Measurements from ENCODE around the gene GHRL.
"Not testable (repeated sequence)": the region's sequence is repeated elsewhere in the genome, so short reads cannot be mapped to it uniquely, and the experiment has no call there.

The GHRL gene

GRCh38 chr3:10280177-10280529 lies 12.6 kb downstream of the GHRL start:
- no peak for DNase-seq (ENCODE audit: low read depth, low spot score)
- no peak for TF ChIP-seq YY1 (IDR thresholded peaks at IDR 0.05; ENCODE audit: insufficient read depth, insufficient read length)
- TF ChIP-seq ZNF274 (IDR thresholded peaks at IDR 0.05; ENCODE audit: low read depth, low read length): no peak
- no peak for TF ChIP-seq SUZ12 (IDR thresholded peaks at IDR 0.05; ENCODE audit: extremely low read depth, insufficient read depth, insufficient read length)
- H3K27me3 ChIP-seq (ENCODE audit: insufficient read depth, insufficient read length): no peaks in the 10 kb centered on the region
- H3K9me3 ChIP-seq (ENCODE audit: insufficient read depth, low read length): no peaks in the 10 kb centered on the region
- no peak overlapping the region for H3K9ac ChIP-seq (ENCODE audit: insufficient read length, low read depth)
- H3K4me3 ChIP-seq (ENCODE audit: insufficient read length, low read depth): no peak overlapping the region
- H3K4me1 ChIP-seq (ENCODE audit: insufficient read depth, insufficient read length): peaks cover 8% of the 10 kb centered on the region
- peaks cover 71% of the 10 kb centered on the region for H3K36me3 ChIP-seq (ENCODE audit: insufficient read depth, insufficient read length, low read length)

DNA sequence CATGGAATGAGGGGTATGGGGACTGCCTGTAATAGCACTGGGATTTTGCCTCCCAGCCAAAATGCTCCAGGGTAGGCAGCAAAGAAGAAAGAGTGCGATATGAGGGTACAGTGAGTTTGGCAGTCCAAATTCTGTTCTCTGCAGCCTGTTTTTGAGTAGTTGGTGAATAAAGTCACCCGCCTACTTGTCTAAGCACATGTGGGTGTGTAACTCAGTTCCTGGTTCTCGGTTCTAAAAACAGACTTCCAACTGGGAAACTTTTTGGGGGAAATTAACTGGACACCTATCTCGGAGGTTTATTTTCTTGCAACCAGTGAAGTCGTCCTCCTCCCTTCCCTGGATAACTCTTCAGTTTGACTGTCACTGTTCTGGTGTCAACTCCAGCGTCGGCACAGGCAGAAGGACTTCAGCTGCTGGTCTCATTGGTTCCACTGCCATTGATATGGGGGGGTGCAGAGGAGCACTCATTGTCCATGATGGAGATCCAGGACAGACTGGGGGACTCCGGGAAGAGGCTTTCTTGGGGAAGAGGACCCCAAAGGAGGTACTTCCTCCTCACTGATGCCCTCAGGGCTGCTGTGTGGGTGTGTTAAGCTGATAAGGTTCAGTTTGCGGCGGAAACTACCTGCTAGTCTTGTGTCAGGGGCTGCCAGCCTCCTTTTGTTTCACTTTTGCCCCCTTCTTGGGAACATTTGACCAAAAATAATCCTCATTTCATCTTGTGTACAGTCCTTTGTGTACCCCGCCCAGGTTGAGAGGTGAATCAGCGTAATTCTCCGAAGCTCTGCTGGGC lies 13.2 kb downstream of the GHRL start:
- Histone ChIP-seq H3K36me3 (ENCODE audit: insufficient read depth, insufficient read length, low read length) (peaks cover 73% of the 10 kb centered on the region), H3K27me3 (ENCODE audit: insufficient read depth, insufficient read length) (no peaks in the 10 kb centered on the region), H3K4me3 (ENCODE audit: insufficient read length, low read depth) (no peak overlapping the region), H3K4me1 (ENCODE audit: insufficient read depth, insufficient read length) (peaks cover 3% of the 10 kb centered on the region), H3K9me3 (ENCODE audit: insufficient read depth, low read length) (no peaks in the 10 kb centered on the region), H3K9ac (ENCODE audit: insufficient read length, low read depth) (no peak overlapping the region)
- no peak for DNase-seq (ENCODE audit: low read depth, low spot score)
- TF ChIP-seq ZNF274 (IDR thresholded peaks at IDR 0.05; ENCODE audit: low read depth, low read length) (no peak), YY1 (IDR thresholded peaks at IDR 0.05; ENCODE audit: insufficient read depth, insufficient read length) (no peak), SUZ12 (IDR thresholded peaks at IDR 0.05; ENCODE audit: extremely low read depth, insufficient read depth, insufficient read length) (no peak)

DNA sequence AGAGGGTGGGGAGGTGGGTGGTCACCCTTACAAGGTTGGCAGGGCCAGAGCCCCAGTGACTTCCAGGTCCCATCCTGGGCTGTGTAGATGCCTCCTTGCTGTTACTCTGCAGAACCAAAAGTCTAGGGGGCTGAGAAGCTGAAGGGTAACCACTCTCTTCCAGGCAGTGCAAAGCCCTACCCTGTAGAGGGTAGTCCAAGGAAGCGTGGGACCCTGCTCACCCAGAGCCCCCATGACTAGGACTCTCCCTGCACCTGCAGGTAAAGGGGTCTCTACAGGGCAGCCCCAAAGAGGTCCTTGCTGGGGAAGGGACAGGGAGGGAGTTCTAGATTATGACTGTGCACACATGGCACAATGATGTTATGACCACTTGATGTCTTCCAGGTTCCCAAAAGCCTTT lies 14.2 kb downstream of the GHRL start:
- peaks cover 77% of the 10 kb centered on the region for H3K36me3 ChIP-seq (ENCODE audit: insufficient read depth, insufficient read length, low read length)
- no peak overlapping the region for H3K4me3 ChIP-seq (ENCODE audit: insufficient read length, low read depth)
- TF ChIP-seq ZNF274 (IDR thresholded peaks at IDR 0.05; ENCODE audit: low read depth, low read length): no peak
- TF ChIP-seq SUZ12 (IDR thresholded peaks at IDR 0.05; ENCODE audit: extremely low read depth, insufficient read depth, insufficient read length): no peak
- no peak for TF ChIP-seq YY1 (IDR thresholded peaks at IDR 0.05; ENCODE audit: insufficient read depth, insufficient read length)
- no peak for DNase-seq (ENCODE audit: low read depth, low spot score)
- no peak overlapping the region for H3K9ac ChIP-seq (ENCODE audit: insufficient read length, low read depth)
- no peaks in the 10 kb centered on the region for H3K9me3 ChIP-seq (ENCODE audit: insufficient read depth, low read length)
- H3K27me3 ChIP-seq (ENCODE audit: insufficient read depth, insufficient read length): no peaks in the 10 kb centered on the region
- no peaks in the 10 kb centered on the region for H3K4me1 ChIP-seq (ENCODE audit: insufficient read depth, insufficient read length)

DNA sequence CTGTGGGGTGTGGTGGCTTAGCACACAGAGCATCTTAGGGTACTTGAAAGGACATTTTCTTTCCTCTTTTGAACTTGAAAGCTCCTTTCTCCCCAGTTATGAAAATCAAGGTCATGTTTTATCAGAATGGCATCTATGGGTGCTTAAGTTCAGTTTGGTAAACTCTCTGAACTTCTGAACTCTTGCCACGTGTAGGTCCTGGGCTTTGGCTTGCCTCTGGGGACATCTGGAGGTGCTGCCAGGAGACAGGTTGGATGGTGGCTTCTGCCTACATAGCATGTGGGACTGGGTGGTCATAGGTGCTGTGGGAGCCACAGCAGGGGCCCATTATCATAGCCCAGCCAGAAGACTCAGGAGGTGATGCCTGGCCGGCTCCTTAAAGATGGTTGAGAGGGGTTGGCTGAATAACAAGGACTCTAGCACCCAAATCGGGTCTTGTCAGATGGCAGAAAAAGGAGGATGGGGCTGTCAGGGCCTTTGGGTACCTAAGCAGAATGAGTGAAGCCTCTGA lies 15.6 kb downstream of the GHRL start:
- Histone ChIP-seq H3K9me3 (ENCODE audit: insufficient read depth, low read length) (no peaks in the 10 kb centered on the region), H3K27me3 (ENCODE audit: insufficient read depth, insufficient read length) (no peaks in the 10 kb centered on the region), H3K4me3 (ENCODE audit: insufficient read length, low read depth) (no peak overlapping the region), H3K9ac (ENCODE audit: insufficient read length, low read depth) (no peak overlapping the region), H3K4me1 (ENCODE audit: insufficient read depth, insufficient read length) (peaks cover 2% of the 10 kb centered on the region), H3K36me3 (ENCODE audit: insufficient read depth, insufficient read length, low read length) (peaks cover 80% of the 10 kb centered on the region)
- no peak for DNase-seq (ENCODE audit: low read depth, low spot score)
- no peak for TF ChIP-seq ZNF274 (IDR thresholded peaks at IDR 0.05; ENCODE audit: low read depth, low read length)
- TF ChIP-seq SUZ12 (IDR thresholded peaks at IDR 0.05; ENCODE audit: extremely low read depth, insufficient read depth, insufficient read length): no peak
- no peak for TF ChIP-seq YY1 (IDR thresholded peaks at IDR 0.05; ENCODE audit: insufficient read depth, insufficient read length)

- no peak for TF ChIP-seq SUZ12 (IDR thresholded peaks at IDR 0.05; ENCODE audit: extremely low read depth, insufficient read depth, insufficient read length)
- no peak for TF ChIP-seq YY1 (IDR thresholded peaks at IDR 0.05; ENCODE audit: insufficient read depth, insufficient read length)
- no peak for TF ChIP-seq ZNF274 (IDR thresholded peaks at IDR 0.05; ENCODE audit: low read depth, low read length)
- no peak overlapping the region for H3K9ac ChIP-seq (ENCODE audit: insufficient read length, low read depth)
- H3K9me3 ChIP-seq (ENCODE audit: insufficient read depth, low read length): no peaks in the 10 kb centered on the region
- H3K27me3 ChIP-seq (ENCODE audit: insufficient read depth, insufficient read length): no peaks in the 10 kb centered on the region
- peaks cover 89% of the 10 kb centered on the region for H3K36me3 ChIP-seq (ENCODE audit: insufficient read depth, insufficient read length, low read length)
- H3K4me1 ChIP-seq (ENCODE audit: insufficient read depth, insufficient read length): peaks cover 2% of the 10 kb centered on the region
- no peak for DNase-seq (ENCODE audit: low read depth, low spot score)
- no peak overlapping the region for H3K4me3 ChIP-seq (ENCODE audit: insufficient read length, low read depth)
These were observed 18.1 kb downstream of the GHRL start for GRCh38 chr3:10274601-10275000.

DNA sequence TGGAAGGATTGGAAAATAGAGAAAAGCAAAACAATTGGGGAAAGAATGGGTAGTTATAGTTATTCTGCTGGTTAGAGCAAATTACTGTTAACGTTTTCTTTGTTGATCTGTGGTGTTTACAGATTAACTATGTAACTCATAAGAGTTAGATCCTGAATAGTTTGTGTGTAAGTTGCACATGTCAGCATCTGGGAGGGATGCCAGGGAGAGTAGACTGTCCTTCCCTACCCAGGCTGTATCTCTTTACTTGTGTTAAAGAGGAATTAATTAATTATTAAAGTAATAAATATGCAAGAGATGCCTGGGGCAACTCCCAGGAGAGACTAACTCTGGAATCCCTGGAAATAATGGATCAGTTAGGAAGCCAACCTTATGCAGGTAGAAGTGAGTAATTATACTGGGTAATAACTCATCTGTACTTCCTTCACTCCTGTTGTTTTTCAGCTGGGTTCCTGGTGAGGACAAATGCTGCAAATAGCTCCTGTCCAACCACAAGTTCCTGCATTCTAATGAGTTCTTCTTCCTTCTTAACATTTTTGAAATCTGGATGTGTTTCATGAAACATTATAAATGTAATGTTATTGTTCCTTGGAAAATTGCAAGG lies 18.9 kb downstream of the GHRL start:
- no peak overlapping the region for H3K4me3 ChIP-seq (ENCODE audit: insufficient read length, low read depth)
- peaks cover 2% of the 10 kb centered on the region for H3K4me1 ChIP-seq (ENCODE audit: insufficient read depth, insufficient read length)
- H3K9ac ChIP-seq (ENCODE audit: insufficient read length, low read depth): no peak overlapping the region
- no peak for TF ChIP-seq SUZ12 (IDR thresholded peaks at IDR 0.05; ENCODE audit: extremely low read depth, insufficient read depth, insufficient read length)
- no peak for TF ChIP-seq ZNF274 (IDR thresholded peaks at IDR 0.05; ENCODE audit: low read depth, low read length)
- TF ChIP-seq YY1 (IDR thresholded peaks at IDR 0.05; ENCODE audit: insufficient read depth, insufficient read length): no peak
- H3K36me3 ChIP-seq (ENCODE audit: insufficient read depth, insufficient read length, low read length): peaks cover 89% of the 10 kb centered on the region
- no peaks in the 10 kb centered on the region for H3K27me3 ChIP-seq (ENCODE audit: insufficient read depth, insufficient read length)
- DNase-seq (ENCODE audit: low read depth, low spot score): no peak
- no peaks in the 10 kb centered on the region for H3K9me3 ChIP-seq (ENCODE audit: insufficient read depth, low read length)

DNA sequence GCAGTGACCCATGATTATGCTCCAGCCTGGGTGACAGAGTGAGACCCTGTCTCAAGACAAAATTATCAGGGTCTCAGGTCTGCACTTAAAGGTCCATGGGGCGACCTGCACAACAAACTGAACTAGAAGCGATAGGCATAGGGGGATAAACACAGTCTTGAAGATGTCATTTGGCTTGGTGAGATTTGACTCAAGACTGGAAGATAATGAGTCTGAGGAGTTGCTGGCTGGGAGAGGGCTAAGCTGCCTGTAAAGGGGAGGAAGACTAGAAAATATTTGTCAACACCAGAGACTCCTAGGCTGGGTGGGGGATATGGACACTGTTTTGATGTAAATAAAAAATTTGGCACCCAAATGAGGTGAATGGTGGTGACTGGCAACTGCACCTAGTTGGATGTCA lies 19.8 kb downstream of the GHRL start:
- no peak for TF ChIP-seq SUZ12 (IDR thresholded peaks at IDR 0.05; ENCODE audit: extremely low read depth, insufficient read depth, insufficient read length)
- no peak for TF ChIP-seq ZNF274 (IDR thresholded peaks at IDR 0.05; ENCODE audit: low read depth, low read length)
- no peak for TF ChIP-seq YY1 (IDR thresholded peaks at IDR 0.05; ENCODE audit: insufficient read depth, insufficient read length)
- peaks cover 2% of the 10 kb centered on the region for H3K4me1 ChIP-seq (ENCODE audit: insufficient read depth, insufficient read length)

GRCh38 chr3:10272476-10272875 lies 20.3 kb downstream of the GHRL start:
- H3K9me3 ChIP-seq (ENCODE audit: insufficient read depth, low read length); H3K9ac ChIP-seq (ENCODE audit: insufficient read length, low read depth); H3K27me3 ChIP-seq (ENCODE audit: insufficient read depth, insufficient read length); H3K4me1 ChIP-seq (ENCODE audit: insufficient read depth, insufficient read length); H3K4me3 ChIP-seq (ENCODE audit: insufficient read length, low read depth); DNase-seq (ENCODE audit: low read depth, low spot score): not testable (repeated sequence)
- H3K36me3 ChIP-seq (ENCODE audit: insufficient read depth, insufficient read length, low read length): peaks cover 82% of the 10 kb centered on the region

More for the DNA sequence above, 19.8 kb downstream of the GHRL start:
- Histone ChIP-seq H3K4me3 (ENCODE audit: insufficient read length, low read depth) (no peak overlapping the region), H3K27me3 (ENCODE audit: insufficient read depth, insufficient read length) (no peaks in the 10 kb centered on the region), H3K9ac (ENCODE audit: insufficient read length, low read depth) (no peak overlapping the region), H3K9me3 (ENCODE audit: insufficient read depth, low read length) (no peaks in the 10 kb centered on the region), H3K36me3 (ENCODE audit: insufficient read depth, insufficient read length, low read length) (peaks cover 87% of the 10 kb centered on the region)
- no peak for DNase-seq (ENCODE audit: low read depth, low spot score)

All from NT2/D1 (cell line).